Testis (tissue), 3 donors: ENCODE results near the gene ATG2A. TPM values are rescaled to one million over a fixed set of nuclear protein-coding genes. Genes with fewer than 3 reads are reported as not detected.

Experiments
- DNase-seq: peaks from one replicate; pipeline ENCODE4 v3.0.0-alpha.2; 2019
- H3K27ac ChIP-seq, 2 donors: fragments of 200-600 bp; sonication (generic); one replicate each; pipeline ENCODE4 v1.5.1; 2019
- H3K27me3 ChIP-seq: fragments of 200-600 bp; sonication (generic); one replicate; pipeline ENCODE4 v1.5.1; 2019
- H3K36me3 ChIP-seq: fragments of 200-600 bp; sonication (generic); one replicate; pipeline ENCODE4 v1.5.1; 2017; ENCODE audit warnings: low read depth; ENCODE audit errors: missing control alignments
- H3K4me1 ChIP-seq: fragments of 200-600 bp; sonication (generic); one replicate; pipeline ENCODE4 v1.5.1; 2019
- H3K4me3 ChIP-seq, 2 donors: fragments of 200-600 bp; sonication (generic); one replicate each; pipeline ENCODE4 v1.5.1; 2017 to 2019
- H3K9me3 ChIP-seq: fragments of 200-600 bp; sonication (generic); one replicate; pipeline ENCODE4 v1.5.1; 2017
- POLR2A ChIP-seq: fragments of 450-650 bp; IDR thresholded peaks from one replicate; pipeline ENCODE4 v1.6.1; 2017; ENCODE audit warnings: antibody characterized with exemption, mild to moderate bottlenecking, moderate library complexity
- WGBS, 2 donors: methylation state at CpG; one replicate each; pipeline ENCODE4 v1.1.5; 2018; 5-methylcytosine and 5-hydroxymethylcytosine counted together
- intact Hi-C: fragments of 100-400 bp; cut with DNase I; formaldehyde crosslinking; loops from one replicate; pipeline ENCODE4 v1.15.1; 2023; ENCODE audit warnings: low total_unique reads
- polyA plus RNA-seq: library from polyadenylated mRNA; stranded (reverse); fragments of 350-450 nt; fragmentation: Illumina TruSeq; extraction: RNeasy Lipid Tissue Mini Kit (QIAGEN cat#74804); gene quantifications from one replicate; pipeline ENCODE4 v1.2.3, GENCODE V29; 2014; ENCODE audit warnings: low read depth, low replicate concordance; ENCODE audit not compliant: insufficient read depth
- total RNA-seq, 2 donors: library from RNA; depleted of rRNA; stranded (reverse); fragments of >200 nt; gene quantifications; one replicate each; pipeline ENCODE4 v1.2.3, GENCODE V29; 2016
- TF ChIP-seq, protein P1 (sequence below), 3 experiments: fragments of 450-650 bp in 2 of 3; fragments of 200-600 bp in 1 of 3; sonication (generic) in 1 of 3; IDR thresholded peaks; one replicate each; pipeline ENCODE4 v1.5.1; 2016 to 2019; ENCODE audit warnings: antibody characterized with exemption in 3 of 3, mild to moderate bottlenecking in 2 of 3, moderate library complexity in 1 of 3

ATG2A gene
- total and polyA plus RNA-seq, 3 donors from 2014 or later = 22.2 to 56.1 (median 51.1) TPM

DNA sequence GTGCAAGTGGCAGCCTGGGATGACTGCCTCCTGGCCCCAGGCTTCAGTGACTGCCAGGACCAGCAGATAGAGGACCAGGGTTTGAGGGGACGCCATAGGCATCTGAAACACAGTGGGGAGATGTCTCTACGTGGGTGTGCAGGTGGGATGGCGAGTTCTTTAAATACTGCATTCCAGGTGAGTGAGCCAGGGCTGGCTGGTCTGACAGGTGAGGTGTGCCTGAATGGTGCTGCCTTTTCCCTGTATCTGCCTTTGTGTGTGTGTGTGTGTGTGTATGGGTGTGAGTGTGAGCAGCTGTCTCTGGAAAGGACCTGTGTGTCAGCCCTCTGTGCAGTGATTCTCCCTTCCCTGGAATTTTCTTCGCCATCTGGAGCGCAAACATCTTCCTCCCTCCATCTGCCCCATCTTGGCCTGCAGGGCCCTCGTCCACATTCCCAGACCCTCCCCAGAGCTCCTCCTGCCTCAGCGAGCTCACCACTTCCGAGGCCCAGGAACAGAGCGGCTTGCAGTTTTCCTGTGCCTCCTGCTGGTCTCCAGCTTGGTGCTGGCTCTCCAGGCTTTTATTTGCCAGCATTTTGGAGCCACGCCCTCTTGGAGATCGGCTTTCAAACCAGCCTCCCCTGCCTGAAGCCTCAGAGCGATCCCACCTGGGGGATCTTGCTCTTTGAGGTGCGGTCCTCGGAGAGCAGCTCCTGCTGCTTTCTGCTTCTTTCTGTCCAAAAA, 18.5 kb upstream of the ATG2A start, which contains the start of gene GPHA2:
Gene GPHA2 (minus strand): TSS at position 535 of the 723 bp plus-strand sequence. CDS start 433 bp downstream, at position 102.
- no peaks in the 10 kb centered on the region for H3K9me3 ChIP-seq
- TF ChIP-seq, protein P1, sequence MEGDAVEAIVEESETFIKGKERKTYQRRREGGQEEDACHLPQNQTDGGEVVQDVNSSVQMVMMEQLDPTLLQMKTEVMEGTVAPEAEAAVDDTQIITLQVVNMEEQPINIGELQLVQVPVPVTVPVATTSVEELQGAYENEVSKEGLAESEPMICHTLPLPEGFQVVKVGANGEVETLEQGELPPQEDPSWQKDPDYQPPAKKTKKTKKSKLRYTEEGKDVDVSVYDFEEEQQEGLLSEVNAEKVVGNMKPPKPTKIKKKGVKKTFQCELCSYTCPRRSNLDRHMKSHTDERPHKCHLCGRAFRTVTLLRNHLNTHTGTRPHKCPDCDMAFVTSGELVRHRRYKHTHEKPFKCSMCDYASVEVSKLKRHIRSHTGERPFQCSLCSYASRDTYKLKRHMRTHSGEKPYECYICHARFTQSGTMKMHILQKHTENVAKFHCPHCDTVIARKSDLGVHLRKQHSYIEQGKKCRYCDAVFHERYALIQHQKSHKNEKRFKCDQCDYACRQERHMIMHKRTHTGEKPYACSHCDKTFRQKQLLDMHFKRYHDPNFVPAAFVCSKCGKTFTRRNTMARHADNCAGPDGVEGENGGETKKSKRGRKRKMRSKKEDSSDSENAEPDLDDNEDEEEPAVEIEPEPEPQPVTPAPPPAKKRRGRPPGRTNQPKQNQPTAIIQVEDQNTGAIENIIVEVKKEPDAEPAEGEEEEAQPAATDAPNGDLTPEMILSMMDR (IDR thresholded peaks at IDR 0.05) = no peak
- TF ChIP-seq POLR2A = no peak
- no peak for DNase-seq
- no peaks in the 10 kb centered on the region for H3K4me1 ChIP-seq
- intact Hi-C loops = no loop called here
- no peak within 1 kb of the TSS for H3K27ac ChIP-seq
- 67 to 69% methylated on average over 12 to 14 of the region's 14 CpGs for WGBS, 2 donors
- H3K4me3 ChIP-seq = no peak within 1 kb of the TSS
- H3K27me3 ChIP-seq = no peaks in the 10 kb centered on the region
- H3K36me3 ChIP-seq = no peaks in the 10 kb centered on the region

DNA sequence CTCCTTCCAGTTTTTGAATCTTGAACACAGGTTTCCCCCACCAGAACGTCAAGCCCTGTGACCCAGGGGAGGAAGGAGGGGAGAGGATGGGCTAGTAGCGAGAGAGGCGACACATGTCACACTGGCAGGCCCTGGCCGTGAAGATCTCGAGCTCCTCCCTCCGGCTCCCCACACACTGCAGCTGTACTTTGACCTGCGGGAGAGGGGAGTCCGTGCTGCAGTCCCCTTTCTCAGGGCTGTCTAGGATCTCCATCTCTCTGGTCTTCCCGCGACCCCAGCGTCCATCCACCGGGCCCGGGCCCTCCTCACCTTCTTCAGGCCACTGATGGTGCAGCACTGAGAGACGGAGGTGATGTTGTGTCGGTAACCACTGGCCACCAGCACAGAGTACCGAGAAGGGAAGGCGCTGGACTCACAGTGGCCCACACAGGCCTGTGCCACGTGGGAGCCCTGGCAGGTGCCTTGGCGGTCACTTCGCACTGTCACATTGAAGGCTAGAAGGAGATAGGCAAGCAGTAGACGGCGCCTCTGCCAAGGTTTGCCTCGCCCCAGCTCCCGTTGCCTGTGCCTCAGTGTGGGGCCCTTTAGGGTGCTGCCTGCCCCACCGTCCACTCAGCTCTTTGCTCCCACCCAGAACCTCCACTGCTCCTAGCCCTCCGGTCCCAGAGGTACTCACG, 17.8 kb upstream of the ATG2A start:
- no peak overlapping the region for H3K27ac ChIP-seq
- H3K4me3 ChIP-seq = no peak overlapping the region
- no peaks in the 10 kb centered on the region for H3K4me1 ChIP-seq
- H3K36me3 ChIP-seq = no peaks in the 10 kb centered on the region
- 85 to 87% methylated on average over 15 to 27 of the region's 27 CpGs for WGBS, 2 donors
- no peak for TF ChIP-seq POLR2A
- TF ChIP-seq, protein P1 (IDR thresholded peaks at IDR 0.05) = no peak
- DNase-seq = no peak
- intact Hi-C loops = no loop called here
- no peaks in the 10 kb centered on the region for H3K9me3 ChIP-seq
- H3K27me3 ChIP-seq = no peaks in the 10 kb centered on the region

DNA sequence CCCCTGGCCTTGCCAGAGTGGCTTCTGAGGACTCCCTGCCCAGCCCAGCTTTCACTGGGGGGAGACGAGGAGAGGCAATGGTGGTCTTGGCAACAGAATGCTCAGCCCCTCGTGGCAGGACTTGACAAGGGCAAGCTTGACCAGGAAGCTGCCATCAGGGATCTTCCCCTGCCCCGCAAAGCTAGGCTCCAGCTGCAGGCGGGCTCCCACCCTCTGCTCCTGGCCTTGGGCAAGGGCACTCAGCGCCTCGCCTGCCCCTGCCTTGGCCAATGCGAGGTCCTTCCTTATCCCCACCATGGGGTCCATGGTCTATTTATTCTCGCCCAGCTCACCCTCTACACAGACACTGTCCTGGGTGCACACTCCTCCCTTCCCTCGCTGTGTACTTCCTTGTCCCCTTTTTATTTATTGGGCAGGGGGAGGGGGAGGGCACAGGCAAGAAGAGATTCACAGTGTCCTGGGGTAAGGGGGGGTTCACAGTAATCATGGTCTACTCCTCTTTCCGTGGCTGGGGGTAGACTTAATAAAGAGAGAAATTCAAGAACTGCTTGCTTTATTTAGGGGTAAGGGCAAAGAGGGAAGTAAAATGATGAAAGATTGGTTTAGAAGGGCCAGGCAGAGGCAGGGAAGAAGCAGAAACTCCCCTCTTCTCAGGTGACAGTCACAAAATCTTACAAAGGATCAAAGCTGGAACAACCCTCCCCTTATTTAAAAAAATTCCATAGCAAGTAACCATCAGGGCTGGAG, 17.1 kb upstream of the ATG2A start:
- Histone ChIP-seq H3K4me3 (no peak overlapping the region), H3K27me3 (no peaks in the 10 kb centered on the region), H3K36me3 (no peaks in the 10 kb centered on the region), H3K27ac (no peak overlapping the region), H3K4me1 (no peaks in the 10 kb centered on the region), H3K9me3 (no peaks in the 10 kb centered on the region)
- TF ChIP-seq, protein P1 (IDR thresholded peaks at IDR 0.05) = no peak
- TF ChIP-seq POLR2A = no peak
- DNase-seq = no peak
- 83 to 89% methylated on average over 7 to 10 of the region's 10 CpGs for WGBS, 2 donors
- intact Hi-C loops = no loop called here

DNA sequence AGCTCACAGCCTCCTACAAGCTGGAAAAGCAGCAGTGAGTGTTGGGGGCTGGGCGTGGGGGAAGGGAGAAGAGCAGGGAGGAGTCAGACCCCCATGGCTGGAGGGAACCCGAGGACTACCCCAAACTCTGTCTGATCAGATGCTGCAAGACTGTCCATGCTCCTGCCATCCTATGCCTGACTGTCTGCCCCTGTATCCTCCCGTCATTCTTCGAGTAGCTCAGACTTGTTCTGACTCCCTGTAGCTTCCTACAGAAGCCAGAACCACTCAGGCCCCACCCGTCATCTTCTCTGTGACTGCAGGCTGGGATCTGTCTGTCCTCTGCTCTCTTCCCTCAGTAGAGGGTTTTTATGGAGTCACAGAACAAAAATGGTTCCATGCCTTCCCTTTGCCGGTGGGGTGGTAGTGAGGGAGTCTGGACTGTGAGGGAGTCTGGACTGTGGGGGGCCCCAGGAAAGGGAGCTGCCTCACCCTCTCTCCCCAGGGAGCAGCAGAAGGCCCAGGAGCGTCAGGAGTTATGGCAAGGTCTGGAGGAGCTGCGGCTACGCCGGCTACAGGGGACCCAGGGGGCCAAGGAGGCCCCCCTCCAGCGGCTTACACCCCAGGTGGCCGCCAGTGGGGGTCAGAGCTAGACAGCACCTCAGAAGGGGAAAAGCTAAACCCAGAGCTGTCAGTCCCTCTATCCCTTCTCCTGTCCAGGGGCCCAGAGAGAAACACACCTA, 16.4 kb upstream of the ATG2A start:
- no peak for TF ChIP-seq POLR2A
- TF ChIP-seq, protein P1 (IDR thresholded peaks at IDR 0.05) = no peak
- WGBS, 2 donors = 88 to 89% methylated on average over 11 to 12 of the region's 12 CpGs
- no peak for DNase-seq
- Histone ChIP-seq H3K27ac (no peak overlapping the region), H3K27me3 (no peaks in the 10 kb centered on the region), H3K36me3 (no peaks in the 10 kb centered on the region), H3K4me1 (no peaks in the 10 kb centered on the region), H3K9me3 (no peaks in the 10 kb centered on the region), H3K4me3 (no peak overlapping the region)
- intact Hi-C loops = no loop called here
